ENCODE data around the gene MEGF9. TPM values are rescaled to one million over a fixed set of nuclear protein-coding genes. Genes with fewer than 3 reads are reported as not detected.

The MEGF9 gene
- total and polyA plus RNA-seq, 2 of the 13 experiments (the other 11 are each of a cell fraction or from before 2014, with no cell fraction given) = 3.1 to 3.3 TPM

DNA sequence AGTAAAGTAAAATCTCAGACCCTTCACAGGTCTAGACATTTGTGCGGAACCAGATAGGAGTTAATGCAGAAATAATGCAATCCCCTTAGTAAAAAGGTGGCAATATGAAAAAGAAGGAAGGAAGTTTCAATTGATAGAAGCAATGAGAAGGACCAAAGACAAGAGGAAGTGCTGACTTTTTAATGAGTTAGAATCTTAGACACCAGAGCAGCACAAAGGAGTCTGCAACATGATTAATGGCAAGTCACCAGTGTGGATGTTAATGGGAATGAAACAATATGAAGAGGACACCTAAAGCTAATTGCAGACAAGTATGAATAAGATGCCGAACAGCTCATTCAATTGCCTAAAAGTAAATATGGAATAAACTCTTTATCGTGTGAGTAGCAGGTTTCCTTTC lies 50.9 kb downstream of the MEGF9 start (continued):
- TF ChIP-seq, protein P1, sequence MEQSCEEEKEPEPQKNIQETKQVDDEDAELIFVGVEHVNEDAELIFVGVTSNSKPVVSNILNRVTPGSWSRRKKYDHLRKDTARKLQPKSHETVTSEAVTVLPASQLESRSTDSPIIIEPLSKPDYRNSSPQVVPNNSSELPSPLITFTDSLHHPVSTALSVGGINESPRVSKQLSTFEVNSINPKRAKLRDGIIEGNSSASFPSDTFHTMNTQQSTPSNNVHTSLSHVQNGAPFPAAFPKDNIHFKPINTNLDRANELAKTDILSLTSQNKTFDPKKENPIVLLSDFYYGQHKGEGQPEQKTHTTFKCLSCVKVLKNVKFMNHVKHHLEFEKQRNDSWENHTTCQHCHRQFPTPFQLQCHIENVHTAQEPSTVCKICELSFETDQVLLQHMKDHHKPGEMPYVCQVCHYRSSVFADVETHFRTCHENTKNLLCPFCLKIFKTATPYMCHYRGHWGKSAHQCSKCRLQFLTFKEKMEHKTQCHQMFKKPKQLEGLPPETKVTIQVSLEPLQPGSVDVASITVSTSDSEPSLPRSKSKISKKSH (CRISPR knock-in tag; IDR thresholded peaks at IDR 0.05; ENCODE audit: borderline replicate concordance) = no peak

- TF ChIP-seq ZNF740 (CRISPR knock-in tag; IDR thresholded peaks at IDR 0.05) = no peak
- TF ChIP-seq ZBTB2 (CRISPR knock-in tag; IDR thresholded peaks at IDR 0.05; ENCODE audit: low read depth) = no peak
- TF ChIP-seq ZBTB38 (CRISPR knock-in tag; IDR thresholded peaks at IDR 0.05) = no peak
- TF ChIP-seq, protein P2, sequence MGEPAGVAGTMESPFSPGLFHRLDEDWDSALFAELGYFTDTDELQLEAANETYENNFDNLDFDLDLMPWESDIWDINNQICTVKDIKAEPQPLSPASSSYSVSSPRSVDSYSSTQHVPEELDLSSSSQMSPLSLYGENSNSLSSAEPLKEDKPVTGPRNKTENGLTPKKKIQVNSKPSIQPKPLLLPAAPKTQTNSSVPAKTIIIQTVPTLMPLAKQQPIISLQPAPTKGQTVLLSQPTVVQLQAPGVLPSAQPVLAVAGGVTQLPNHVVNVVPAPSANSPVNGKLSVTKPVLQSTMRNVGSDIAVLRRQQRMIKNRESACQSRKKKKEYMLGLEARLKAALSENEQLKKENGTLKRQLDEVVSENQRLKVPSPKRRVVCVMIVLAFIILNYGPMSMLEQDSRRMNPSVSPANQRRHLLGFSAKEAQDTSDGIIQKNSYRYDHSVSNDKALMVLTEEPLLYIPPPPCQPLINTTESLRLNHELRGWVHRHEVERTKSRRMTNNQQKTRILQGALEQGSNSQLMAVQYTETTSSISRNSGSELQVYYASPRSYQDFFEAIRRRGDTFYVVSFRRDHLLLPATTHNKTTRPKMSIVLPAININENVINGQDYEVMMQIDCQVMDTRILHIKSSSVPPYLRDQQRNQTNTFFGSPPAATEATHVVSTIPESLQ (CRISPR knock-in tag; conservative IDR thresholded peaks at IDR 0.05) = no peak
- TF ChIP-seq CBX5 (CRISPR knock-in tag; IDR thresholded peaks at IDR 0.05; ENCODE audit: borderline replicate concordance) = no peak
- TF ChIP-seq, protein P3, sequence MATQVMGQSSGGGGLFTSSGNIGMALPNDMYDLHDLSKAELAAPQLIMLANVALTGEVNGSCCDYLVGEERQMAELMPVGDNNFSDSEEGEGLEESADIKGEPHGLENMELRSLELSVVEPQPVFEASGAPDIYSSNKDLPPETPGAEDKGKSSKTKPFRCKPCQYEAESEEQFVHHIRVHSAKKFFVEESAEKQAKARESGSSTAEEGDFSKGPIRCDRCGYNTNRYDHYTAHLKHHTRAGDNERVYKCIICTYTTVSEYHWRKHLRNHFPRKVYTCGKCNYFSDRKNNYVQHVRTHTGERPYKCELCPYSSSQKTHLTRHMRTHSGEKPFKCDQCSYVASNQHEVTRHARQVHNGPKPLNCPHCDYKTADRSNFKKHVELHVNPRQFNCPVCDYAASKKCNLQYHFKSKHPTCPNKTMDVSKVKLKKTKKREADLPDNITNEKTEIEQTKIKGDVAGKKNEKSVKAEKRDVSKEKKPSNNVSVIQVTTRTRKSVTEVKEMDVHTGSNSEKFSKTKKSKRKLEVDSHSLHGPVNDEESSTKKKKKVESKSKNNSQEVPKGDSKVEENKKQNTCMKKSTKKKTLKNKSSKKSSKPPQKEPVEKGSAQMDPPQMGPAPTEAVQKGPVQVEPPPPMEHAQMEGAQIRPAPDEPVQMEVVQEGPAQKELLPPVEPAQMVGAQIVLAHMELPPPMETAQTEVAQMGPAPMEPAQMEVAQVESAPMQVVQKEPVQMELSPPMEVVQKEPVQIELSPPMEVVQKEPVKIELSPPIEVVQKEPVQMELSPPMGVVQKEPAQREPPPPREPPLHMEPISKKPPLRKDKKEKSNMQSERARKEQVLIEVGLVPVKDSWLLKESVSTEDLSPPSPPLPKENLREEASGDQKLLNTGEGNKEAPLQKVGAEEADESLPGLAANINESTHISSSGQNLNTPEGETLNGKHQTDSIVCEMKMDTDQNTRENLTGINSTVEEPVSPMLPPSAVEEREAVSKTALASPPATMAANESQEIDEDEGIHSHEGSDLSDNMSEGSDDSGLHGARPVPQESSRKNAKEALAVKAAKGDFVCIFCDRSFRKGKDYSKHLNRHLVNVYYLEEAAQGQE (IDR thresholded peaks at IDR 0.05; ENCODE audit: borderline replicate concordance in 1 of 2, low read depth in 1 of 2, low read length in 2 of 2) = no peak
- TF ChIP-seq ZNF720 (CRISPR knock-in tag; IDR thresholded peaks at IDR 0.05) = no peak
- TF ChIP-seq CREB1 (IDR thresholded peaks at IDR 0.05) = no peak
- TF ChIP-seq CREB1 (CRISPR knock-in tag; IDR thresholded peaks at IDR 0.05) = no peak
- no peak for TF ChIP-seq ARNTL (CRISPR knock-in tag; IDR thresholded peaks at IDR 0.05)
- TF ChIP-seq TSC22D2 (CRISPR knock-in tag; IDR thresholded peaks at IDR 0.05; ENCODE audit: borderline replicate concordance) = no peak
- TF ChIP-seq ZNF180 (CRISPR knock-in tag; IDR thresholded peaks at IDR 0.05; ENCODE audit: borderline replicate concordance, low read depth) = no peak
- ATAC-seq (no peak), DNase-seq (ENCODE audit: low spot score) (no peak), FAIRE-seq (no peak)
- no peaks in the 10 kb centered on the region for H3K79me2 ChIP-seq (ENCODE audit: insufficient read depth, low read length)
- peaks cover 28% of the 10 kb centered on the region for H3K4me1 ChIP-seq (ENCODE audit: insufficient read depth, low read length)
- H3K36me3 ChIP-seq (replicated peaks in 1 of 2; ENCODE audit: control insufficient read depth in 1 of 2, insufficient read depth in 2 of 2, low read length in 2 of 2) = no peaks in the 10 kb centered on the region
- no peak overlapping the region for H3K27ac ChIP-seq (ENCODE audit: extremely low read length, insufficient read depth, low read length)
- no TSS peak for BruUV-seq (replicated peaks)
- in situ Hi-C loops (cut with HindIII; ENCODE audit: extremely low pct_ligation_motif_present, low pct_unique_long_range_greater_than_20kb) (no loop called here), intact Hi-C loops (cut with micrococcal nuclease; ENCODE audit: unreplicated experiment) (no loop called here)
- ChIA-PET POLR2A (no interaction called here), CTCF (ENCODE audit: low intra/inter-chr PET ratio, low total read pairs) (no interaction called here)
- no peak overlapping the region for H3K4me3 ChIP-seq (replicated peaks in 1 of 3; ENCODE audit: insufficient read depth in 1 of 3, low read depth in 2 of 3, low read length in 3 of 3)
- no peaks in the 10 kb centered on the region for H4K20me1 ChIP-seq (ENCODE audit: insufficient read depth, low read length)
- no peak overlapping the region for H2AFZ ChIP-seq (ENCODE audit: low read length)
- no peak overlapping the region for H3K4me2 ChIP-seq (ENCODE audit: low read depth, low read length)
- WGBS (ENCODE audit: low lambda C conversion rate) = 95% methylated on average over 8 of the region's 8 CpGs
- no peaks in the 10 kb centered on the region for H3K27me3 ChIP-seq (ENCODE audit: control insufficient read depth in 1 of 2, insufficient read depth in 2 of 2, low read length in 2 of 2)
- H3K9me3 ChIP-seq (ENCODE audit: low read length) = no peaks in the 10 kb centered on the region
- no peak overlapping the region for H3K9ac ChIP-seq (ENCODE audit: insufficient read depth, low read depth, low read length)
Measured at GRCh38 chr9:120662513-120662912, 51.8 kb downstream of the MEGF9 start.
